HepG2 (cell line): Measurements from ENCODE around the gene NOL8. TPM values are rescaled to one million over a fixed set of nuclear protein-coding genes. Genes with fewer than 3 reads are reported as not detected.

Source experiments
- AGO1 ChIP-seq: fragments of 200-400 bp; formaldehyde crosslinking; IDR thresholded peaks from 2 replicates; pipeline ENCODE4 v1.6.1; 2017; ENCODE audit warnings: mild to moderate bottlenecking, low read depth, low read length, moderate library complexity; ENCODE audit not compliant: poor library complexity, severe bottlenecking
- ATM ChIP-seq: fragments of 450-650 bp; IDR thresholded peaks from 2 replicates; pipeline ENCODE4 v1.7.1; 2017; ENCODE audit warnings: mild to moderate bottlenecking, borderline replicate concordance
- BORCS8-MEF2B ChIP-seq: sonication (generic); formaldehyde crosslinking; IDR thresholded peaks from 2 replicates; pipeline ENCODE4 v1.8.0; 2022; ENCODE audit warnings: mild to moderate bottlenecking, missing genetic modification reagents
- CENPBD1 ChIP-seq: sonication (generic); formaldehyde crosslinking; IDR thresholded peaks from 2 replicates; pipeline ENCODE4 v1.8.0; 2022; ENCODE audit warnings: missing genetic modification reagents, low read depth, mild to moderate bottlenecking, borderline replicate concordance
- DNMT1 ChIP-seq: sonication (generic); formaldehyde crosslinking; IDR thresholded peaks from 2 replicates; pipeline ENCODE4 v1.5.1; 2020; ENCODE audit warnings: mild to moderate bottlenecking, missing genetic modification reagents
- GFI1 ChIP-seq: sonication (generic); formaldehyde crosslinking; IDR thresholded peaks from 2 replicates; pipeline ENCODE4 v1.5.0; 2020; ENCODE audit warnings: missing genetic modification reagents, mild to moderate bottlenecking, borderline replicate concordance
- HNRNPL ChIP-seq: fragments of 200-400 bp; formaldehyde crosslinking; IDR thresholded peaks from 2 replicates; pipeline ENCODE4 v1.6.1; 2017; ENCODE audit warnings: mild to moderate bottlenecking, low read depth, low read length
- IRX3 ChIP-seq: sonication (generic); formaldehyde crosslinking; IDR thresholded peaks from 2 replicates; pipeline ENCODE4 v1.8.1; 2023; ENCODE audit warnings: mild to moderate bottlenecking, low read depth, missing genetic modification reagents, borderline replicate concordance
- JDP2 ChIP-seq: sonication (generic); formaldehyde crosslinking; IDR thresholded peaks from 2 replicates; pipeline ENCODE4 v1.8.1; 2022; ENCODE audit warnings: missing genetic modification reagents, borderline replicate concordance
- KAT2B ChIP-seq: fragments of 150-350 bp; IDR thresholded peaks from 2 replicates; pipeline ENCODE4 v1.6.1; 2014; ENCODE audit warnings: low read depth, low read length, borderline replicate concordance
- KAT8 ChIP-seq: IDR thresholded peaks from 2 replicates; pipeline ENCODE4 v1.6.1; 2016; ENCODE audit warnings: missing genetic modification reagents, missing compliant biosample characterization
- MLLT10 ChIP-seq: sonication (generic); formaldehyde crosslinking; IDR thresholded peaks from 2 replicates; pipeline ENCODE4 v1.4.0; 2020; ENCODE audit warnings: missing genetic modification reagents
- NR2F1 ChIP-seq, 2 experiments: fragments of 450-650 bp in 1 of 2; formaldehyde crosslinking in 1 of 2; IDR thresholded peaks; 2 replicates each; pipeline versions ENCODE4 v1.5.0 to v1.6.1; 2016 to 2020; ENCODE audit warnings: mild to moderate bottlenecking in 1 of 2, missing compliant biosample characterization in 1 of 2, missing genetic modification reagents in 1 of 2, moderate library complexity in 1 of 2
- PAX8 ChIP-seq: sonication (generic); formaldehyde crosslinking; IDR thresholded peaks from 2 replicates; pipeline ENCODE4 v1.8.0; 2022; ENCODE audit warnings: mild to moderate bottlenecking, missing genetic modification reagents, borderline replicate concordance
- ZNF124 ChIP-seq: sonication (generic); formaldehyde crosslinking; IDR thresholded peaks from 2 replicates; pipeline ENCODE4 v1.4.0; 2020; ENCODE audit warnings: missing genetic modification reagents
- ZNF430 ChIP-seq: sonication (generic); formaldehyde crosslinking; IDR thresholded peaks from 2 replicates; pipeline ENCODE4 v1.9.0; 2021; ENCODE audit warnings: mild to moderate bottlenecking, missing genetic modification reagents
- ZNF775 ChIP-seq: sonication (generic); formaldehyde crosslinking; IDR thresholded peaks from 2 replicates; pipeline ENCODE4 v1.4.0; 2020; ENCODE audit warnings: missing genetic modification reagents, mild to moderate bottlenecking, moderate library complexity, borderline replicate concordance
- polyA plus RNA-seq, 8 experiments: library from polyadenylated mRNA; depleted of rRNA in 3 of 8; stranded (reverse) in 7 of 8; unstranded in 1 of 8; fragments of >200 nt; fragmentation: Illumina TruSeq in 4 of 8; extraction: Trizol in 4 of 8; gene quantifications; 2 replicates each; pipeline versions ENCODE4 v1.2.1 to v1.2.3, GENCODE V29; 2011 to 2016; ENCODE audit warnings: low read depth in 4 of 8, missing spikeins in 1 of 8, mixed read lengths in 1 of 8; ENCODE audit not compliant: insufficient read depth in 1 of 8
- total RNA-seq, 5 experiments: library from RNA; depleted of rRNA; stranded (reverse); fragments of >200 nt; fragmentation: Illumina TruSeq; extraction: Trizol; gene quantifications; 2 replicates each; pipeline ENCODE4 v1.2.3, GENCODE V29; 2016; ENCODE audit warnings: low read depth in 1 of 5
- TF ChIP-seq, protein P1 (sequence below): sonication (generic); formaldehyde crosslinking; conservative IDR thresholded peaks from 2 replicates; pipeline ENCODE4 v1.4.0; 2020; ENCODE audit warnings: missing genetic modification reagents
- TF ChIP-seq, protein P2 (sequence below): sonication (generic); formaldehyde crosslinking; IDR thresholded peaks from 2 replicates; pipeline ENCODE4 v1.5.0; 2020; ENCODE audit warnings: missing genetic modification reagents
- TF ChIP-seq, protein P3 (sequence below): sonication (generic); formaldehyde crosslinking; conservative IDR thresholded peaks from 2 replicates; pipeline ENCODE4 v1.8.0; 2022; ENCODE audit warnings: missing genetic modification reagents
- TF ChIP-seq, protein P4 (sequence below): sonication (generic); formaldehyde crosslinking; IDR thresholded peaks from 2 replicates; pipeline ENCODE4 v1.4.0; 2020; ENCODE audit warnings: mild to moderate bottlenecking, missing genetic modification reagents

Gene NOL8
- total and polyA plus RNA-seq, 2 of the 13 experiments (the other 11 are each of a cell fraction or from before 2014, with no cell fraction given) = 12.8 to 36.3 TPM

DNA sequence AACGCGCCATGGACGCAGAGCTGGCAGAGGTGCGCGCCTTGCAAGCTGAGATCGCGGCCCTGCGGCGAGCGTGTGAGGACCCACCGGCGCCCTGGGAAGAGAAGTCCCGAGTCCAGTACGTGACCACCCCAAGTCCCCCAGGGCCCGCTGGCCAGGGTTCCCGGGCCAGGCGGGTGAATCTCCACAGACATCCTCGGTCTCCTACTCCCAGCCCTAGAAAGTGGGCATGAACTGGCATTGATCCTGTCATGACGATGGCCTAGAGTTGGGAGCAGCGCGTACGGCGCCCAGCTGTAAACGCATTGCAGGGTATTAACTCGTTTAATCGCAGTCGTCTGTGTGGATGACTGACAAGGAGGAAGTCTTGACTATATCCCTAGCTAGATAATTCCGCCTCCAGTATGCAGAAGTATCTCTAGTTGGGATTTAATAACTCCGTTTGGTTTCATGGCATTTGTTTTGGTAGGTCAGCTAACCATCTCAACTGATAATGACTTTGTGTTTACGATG lies 896 bp upstream of the NOL8 start (continued):
- TF ChIP-seq NR2F1 (CRISPR knock-in tag; IDR thresholded peaks at IDR 0.05) (no peak), PAX8 (CRISPR knock-in tag) (0 out of 2 replicates have a peak, but pooled peaks have one; percentile 37), ZNF775 (no peak), KAT2B (no peak), DNMT1 (CRISPR knock-in tag) (0 out of 2 replicates have a peak, but pooled peaks have one; percentile 58), HNRNPL (0 out of 2 replicates have a peak, but pooled peaks have one; percentile 34), JDP2 (CRISPR knock-in tag) (no peak), MLLT10 (CRISPR knock-in tag) (no peak), CENPBD1 (CRISPR knock-in tag) (no peak), IRX3 (CRISPR knock-in tag) (no peak), AGO1 (no peak), GFI1 (CRISPR knock-in tag) (no peak), ZNF124 (CRISPR knock-in tag) (no peak), BORCS8-MEF2B (CRISPR knock-in tag) (no peak), KAT8 (CRISPR knock-in tag) (no peak), ATM (no peak), ZNF430 (CRISPR knock-in tag) (no peak)
- TF ChIP-seq, protein P1, sequence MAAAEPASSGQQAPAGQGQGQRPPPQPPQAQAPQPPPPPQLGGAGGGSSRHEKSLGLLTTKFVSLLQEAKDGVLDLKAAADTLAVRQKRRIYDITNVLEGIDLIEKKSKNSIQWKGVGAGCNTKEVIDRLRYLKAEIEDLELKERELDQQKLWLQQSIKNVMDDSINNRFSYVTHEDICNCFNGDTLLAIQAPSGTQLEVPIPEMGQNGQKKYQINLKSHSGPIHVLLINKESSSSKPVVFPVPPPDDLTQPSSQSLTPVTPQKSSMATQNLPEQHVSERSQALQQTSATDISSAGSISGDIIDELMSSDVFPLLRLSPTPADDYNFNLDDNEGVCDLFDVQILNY (CRISPR knock-in tag) = no peak
- TF ChIP-seq, protein P2, sequence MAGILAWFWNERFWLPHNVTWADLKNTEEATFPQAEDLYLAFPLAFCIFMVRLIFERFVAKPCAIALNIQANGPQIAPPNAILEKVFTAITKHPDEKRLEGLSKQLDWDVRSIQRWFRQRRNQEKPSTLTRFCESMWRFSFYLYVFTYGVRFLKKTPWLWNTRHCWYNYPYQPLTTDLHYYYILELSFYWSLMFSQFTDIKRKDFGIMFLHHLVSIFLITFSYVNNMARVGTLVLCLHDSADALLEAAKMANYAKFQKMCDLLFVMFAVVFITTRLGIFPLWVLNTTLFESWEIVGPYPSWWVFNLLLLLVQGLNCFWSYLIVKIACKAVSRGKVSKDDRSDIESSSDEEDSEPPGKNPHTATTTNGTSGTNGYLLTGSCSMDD (CRISPR knock-in tag) = 0 out of 2 replicates have a peak, but pooled peaks have one; percentile 44
- TF ChIP-seq, protein P3, sequence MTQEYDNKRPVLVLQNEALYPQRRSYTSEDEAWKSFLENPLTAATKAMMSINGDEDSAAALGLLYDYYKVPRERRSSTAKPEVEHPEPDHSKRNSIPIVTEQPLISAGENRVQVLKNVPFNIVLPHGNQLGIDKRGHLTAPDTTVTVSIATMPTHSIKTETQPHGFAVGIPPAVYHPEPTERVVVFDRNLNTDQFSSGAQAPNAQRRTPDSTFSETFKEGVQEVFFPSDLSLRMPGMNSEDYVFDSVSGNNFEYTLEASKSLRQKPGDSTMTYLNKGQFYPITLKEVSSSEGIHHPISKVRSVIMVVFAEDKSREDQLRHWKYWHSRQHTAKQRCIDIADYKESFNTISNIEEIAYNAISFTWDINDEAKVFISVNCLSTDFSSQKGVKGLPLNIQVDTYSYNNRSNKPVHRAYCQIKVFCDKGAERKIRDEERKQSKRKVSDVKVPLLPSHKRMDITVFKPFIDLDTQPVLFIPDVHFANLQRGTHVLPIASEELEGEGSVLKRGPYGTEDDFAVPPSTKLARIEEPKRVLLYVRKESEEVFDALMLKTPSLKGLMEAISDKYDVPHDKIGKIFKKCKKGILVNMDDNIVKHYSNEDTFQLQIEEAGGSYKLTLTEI (CRISPR knock-in tag) = no peak
- TF ChIP-seq, protein P4, sequence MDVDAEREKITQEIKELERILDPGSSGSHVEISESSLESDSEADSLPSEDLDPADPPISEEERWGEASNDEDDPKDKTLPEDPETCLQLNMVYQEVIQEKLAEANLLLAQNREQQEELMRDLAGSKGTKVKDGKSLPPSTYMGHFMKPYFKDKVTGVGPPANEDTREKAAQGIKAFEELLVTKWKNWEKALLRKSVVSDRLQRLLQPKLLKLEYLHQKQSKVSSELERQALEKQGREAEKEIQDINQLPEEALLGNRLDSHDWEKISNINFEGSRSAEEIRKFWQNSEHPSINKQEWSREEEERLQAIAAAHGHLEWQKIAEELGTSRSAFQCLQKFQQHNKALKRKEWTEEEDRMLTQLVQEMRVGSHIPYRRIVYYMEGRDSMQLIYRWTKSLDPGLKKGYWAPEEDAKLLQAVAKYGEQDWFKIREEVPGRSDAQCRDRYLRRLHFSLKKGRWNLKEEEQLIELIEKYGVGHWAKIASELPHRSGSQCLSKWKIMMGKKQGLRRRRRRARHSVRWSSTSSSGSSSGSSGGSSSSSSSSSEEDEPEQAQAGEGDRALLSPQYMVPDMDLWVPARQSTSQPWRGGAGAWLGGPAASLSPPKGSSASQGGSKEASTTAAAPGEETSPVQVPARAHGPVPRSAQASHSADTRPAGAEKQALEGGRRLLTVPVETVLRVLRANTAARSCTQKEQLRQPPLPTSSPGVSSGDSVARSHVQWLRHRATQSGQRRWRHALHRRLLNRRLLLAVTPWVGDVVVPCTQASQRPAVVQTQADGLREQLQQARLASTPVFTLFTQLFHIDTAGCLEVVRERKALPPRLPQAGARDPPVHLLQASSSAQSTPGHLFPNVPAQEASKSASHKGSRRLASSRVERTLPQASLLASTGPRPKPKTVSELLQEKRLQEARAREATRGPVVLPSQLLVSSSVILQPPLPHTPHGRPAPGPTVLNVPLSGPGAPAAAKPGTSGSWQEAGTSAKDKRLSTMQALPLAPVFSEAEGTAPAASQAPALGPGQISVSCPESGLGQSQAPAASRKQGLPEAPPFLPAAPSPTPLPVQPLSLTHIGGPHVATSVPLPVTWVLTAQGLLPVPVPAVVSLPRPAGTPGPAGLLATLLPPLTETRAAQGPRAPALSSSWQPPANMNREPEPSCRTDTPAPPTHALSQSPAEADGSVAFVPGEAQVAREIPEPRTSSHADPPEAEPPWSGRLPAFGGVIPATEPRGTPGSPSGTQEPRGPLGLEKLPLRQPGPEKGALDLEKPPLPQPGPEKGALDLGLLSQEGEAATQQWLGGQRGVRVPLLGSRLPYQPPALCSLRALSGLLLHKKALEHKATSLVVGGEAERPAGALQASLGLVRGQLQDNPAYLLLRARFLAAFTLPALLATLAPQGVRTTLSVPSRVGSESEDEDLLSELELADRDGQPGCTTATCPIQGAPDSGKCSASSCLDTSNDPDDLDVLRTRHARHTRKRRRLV (CRISPR knock-in tag) = no peak
